Measurements from ENCODE around the gene GSK3A. TPM values are rescaled to one million over a fixed set of nuclear protein-coding genes. Genes with fewer than 3 reads are reported as not detected.
A peak's percentile ranks its signal among the peaks of the same experiment; 100 is the strongest.

GSK3A gene
- total RNA-seq, 1 donor from 2014 or later = 45.5 TPM

GRCh38 chr19:42288881-42289555 is 46.6 kb upstream of the GSK3A start:
- TF ChIP-seq CTCF (IDR thresholded peaks at IDR 0.05; ENCODE audit: unreplicated experiment) = peak; percentile 19
- Mint-ChIP-seq H3K36me3 (peaks cover 14% of the 10 kb centered on the region), H3K27me3 (ENCODE audit: low read depth) (no peaks in the 10 kb centered on the region), H3K4me1 (peaks cover 18% of the 10 kb centered on the region), H3K27ac (no peak overlapping the region), H3K9me3 (no peaks in the 10 kb centered on the region), H3K4me3 (no peak overlapping the region)
- no peak for DNase-seq (ENCODE audit: low spot score in 2 of 2, unreplicated experiment in 2 of 2)

GRCh38 chr19:42288387-42288786 is 46.0 kb upstream of the GSK3A start:
- peaks cover 18% of the 10 kb centered on the region for H3K4me1 Mint-ChIP-seq
- H3K9me3 Mint-ChIP-seq = no peaks in the 10 kb centered on the region
- no peaks in the 10 kb centered on the region for H3K27me3 Mint-ChIP-seq (ENCODE audit: low read depth)
- no peak overlapping the region for H3K27ac Mint-ChIP-seq
- DNase-seq (ENCODE audit: low spot score in 2 of 2, unreplicated experiment in 2 of 2) = no peak
- no peak for TF ChIP-seq CTCF (IDR thresholded peaks at IDR 0.05; ENCODE audit: unreplicated experiment)
- H3K36me3 Mint-ChIP-seq = peaks cover 9% of the 10 kb centered on the region
- H3K4me3 Mint-ChIP-seq = no peak overlapping the region

- Mint-ChIP-seq H3K9me3 (no peaks in the 10 kb centered on the region), H3K4me3 (no peak overlapping the region), H3K27ac (no peak overlapping the region), H3K27me3 (ENCODE audit: low read depth) (no peaks in the 10 kb centered on the region), H3K36me3 (peaks cover 7% of the 10 kb centered on the region), H3K4me1 (peaks cover 18% of the 10 kb centered on the region)
- no peak for DNase-seq (ENCODE audit: low spot score in 2 of 2, unreplicated experiment in 2 of 2)
- no peak for TF ChIP-seq CTCF (IDR thresholded peaks at IDR 0.05; ENCODE audit: unreplicated experiment)
These were observed 45.4 kb upstream of the GSK3A start for GRCh38 chr19:42287827-42288107.

GRCh38 chr19:42287017-42287826 is 44.8 kb upstream of the GSK3A start:
- H3K9me3 Mint-ChIP-seq = no peaks in the 10 kb centered on the region
- no peak overlapping the region for H3K4me3 Mint-ChIP-seq
- H3K4me1 Mint-ChIP-seq = peaks cover 22% of the 10 kb centered on the region
- no peak for DNase-seq (ENCODE audit: low spot score in 2 of 2, unreplicated experiment in 2 of 2)
- peaks cover 7% of the 10 kb centered on the region for H3K36me3 Mint-ChIP-seq
- H3K27ac Mint-ChIP-seq = no peak overlapping the region
- no peak for TF ChIP-seq CTCF (IDR thresholded peaks at IDR 0.05; ENCODE audit: unreplicated experiment)
- H3K27me3 Mint-ChIP-seq (ENCODE audit: low read depth) = no peaks in the 10 kb centered on the region

- no peaks in the 10 kb centered on the region for H3K9me3 Mint-ChIP-seq
- peaks cover 3% of the 10 kb centered on the region for H3K36me3 Mint-ChIP-seq
- peak overlapping the region; percentile 82 for H3K4me3 Mint-ChIP-seq
- peak overlapping the region; percentile 81 for H3K27ac Mint-ChIP-seq
- no peaks in the 10 kb centered on the region for H3K27me3 Mint-ChIP-seq (ENCODE audit: low read depth)
- no peak for TF ChIP-seq CTCF (IDR thresholded peaks at IDR 0.05; ENCODE audit: unreplicated experiment)
- peaks cover 29% of the 10 kb centered on the region for H3K4me1 Mint-ChIP-seq
- no peak for DNase-seq (ENCODE audit: low spot score in 2 of 2, unreplicated experiment in 2 of 2)
These were observed 44.1 kb upstream of the GSK3A start for GRCh38 chr19:42286349-42287016.

Measured in mesothelial cell of epicardium (in vitro differentiated cells).